HG03571 (cell line): ENCODE measurements around the gene GPR68.
"Not testable (repeated sequence)": the region's sequence is repeated elsewhere in the genome, so short reads cannot be mapped to it uniquely, and the experiment has no call there.

Experiments
- ATAC-seq: cut with Tn5 transposase; IDR thresholded peaks from one replicate; pipeline ENCODE4 v1.9.1; 2021; ENCODE audit not compliant: unreplicated experiment

Gene GPR68

DNA sequence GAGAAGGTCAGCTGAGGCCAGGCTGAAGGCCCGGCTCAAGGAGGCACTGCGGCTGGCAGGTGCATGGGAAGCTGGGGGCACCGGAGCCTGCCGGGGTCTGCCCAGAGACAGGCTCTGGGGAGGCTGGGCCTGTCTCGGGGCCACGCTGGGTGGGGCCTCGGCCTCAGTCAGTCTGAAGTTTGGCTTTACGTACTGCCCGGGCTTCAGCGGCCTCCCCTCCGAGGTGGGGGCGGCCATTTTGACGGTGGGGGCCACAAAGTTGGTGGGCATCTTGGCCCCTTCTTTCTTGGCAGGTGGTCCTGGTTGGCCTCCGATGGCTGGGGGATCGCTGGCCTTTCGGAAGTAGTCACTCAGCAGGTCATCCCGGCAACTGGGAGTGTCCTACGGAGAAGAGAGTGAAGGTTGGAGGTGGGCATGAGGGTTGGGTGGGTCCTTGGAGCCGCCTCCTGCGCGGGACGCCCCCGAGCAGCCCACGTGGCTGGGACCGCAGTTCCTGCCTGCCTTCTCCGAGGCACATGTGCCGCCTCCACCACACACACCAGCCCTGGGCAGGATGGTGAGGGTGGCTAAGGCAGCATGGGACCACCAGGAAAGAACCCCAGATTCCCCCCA, 28.9 kb upstream of the GPR68 start:
- no peak for ATAC-seq

DNA sequence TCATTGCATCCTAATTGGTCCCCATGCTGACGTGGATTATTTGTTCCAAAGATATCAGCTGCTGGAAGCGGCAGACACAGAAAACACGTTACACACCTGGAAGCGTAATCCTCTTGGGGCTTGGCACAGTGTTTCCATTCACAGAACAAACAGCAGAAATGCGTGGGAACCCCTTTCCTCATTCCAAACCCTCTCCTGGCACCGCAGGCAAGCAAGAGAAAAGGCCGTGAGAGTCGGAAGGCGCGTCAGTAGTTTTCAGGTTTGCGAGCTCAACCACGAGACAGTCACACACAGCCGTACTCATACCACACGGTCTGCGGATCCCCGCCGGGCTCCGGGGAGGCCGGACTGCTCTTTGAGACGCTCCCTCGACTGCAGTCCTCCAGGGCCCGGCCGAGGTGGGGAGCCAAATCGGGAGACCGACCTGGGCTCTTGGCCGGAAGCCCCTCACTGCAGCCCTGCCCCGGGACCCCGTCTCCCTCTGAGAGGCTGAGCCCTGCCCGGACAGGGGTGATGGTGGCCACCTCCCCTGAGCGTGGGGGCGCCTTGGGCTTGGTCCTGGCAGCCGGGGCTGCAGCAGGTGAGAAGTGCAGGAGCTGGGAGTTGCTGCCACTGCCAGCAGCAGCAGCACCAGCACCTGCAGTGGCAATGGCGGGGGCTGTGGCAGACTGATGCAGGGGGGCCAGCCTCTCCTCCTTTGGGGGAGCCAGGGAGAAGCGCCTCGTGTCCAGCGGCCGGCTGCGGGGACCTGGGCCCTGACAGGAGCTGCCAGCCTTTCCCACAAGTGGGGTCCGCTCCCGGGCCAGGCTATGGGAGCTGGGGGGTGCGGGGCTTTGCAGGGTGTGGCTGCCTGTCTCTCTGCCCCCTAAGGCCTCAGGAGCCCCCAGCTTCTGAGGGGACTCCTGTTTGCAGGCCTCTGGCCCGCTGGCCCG, 28.1 kb upstream of the GPR68 start:
- ATAC-seq: no peak

DNA sequence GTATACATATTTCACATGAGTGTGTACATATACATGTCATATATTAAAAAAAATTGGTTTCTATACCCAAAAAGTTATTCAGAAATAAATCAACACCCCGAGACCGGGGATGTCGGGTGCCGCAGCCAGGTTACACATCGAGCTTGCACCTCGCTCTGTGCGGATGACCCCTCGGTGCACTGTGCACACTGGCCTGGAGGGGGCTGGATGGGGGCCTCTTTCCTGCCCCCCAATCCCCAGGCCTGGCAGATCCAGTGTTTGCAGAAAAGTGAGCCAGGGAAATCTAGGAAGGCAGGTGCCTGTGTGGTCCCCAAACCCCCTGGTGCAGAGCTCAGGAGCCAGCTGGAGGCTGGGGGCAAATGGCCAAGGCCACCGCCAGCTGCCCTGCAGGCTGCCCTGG, 27.1 kb upstream of the GPR68 start:
- no peak for ATAC-seq

DNA sequence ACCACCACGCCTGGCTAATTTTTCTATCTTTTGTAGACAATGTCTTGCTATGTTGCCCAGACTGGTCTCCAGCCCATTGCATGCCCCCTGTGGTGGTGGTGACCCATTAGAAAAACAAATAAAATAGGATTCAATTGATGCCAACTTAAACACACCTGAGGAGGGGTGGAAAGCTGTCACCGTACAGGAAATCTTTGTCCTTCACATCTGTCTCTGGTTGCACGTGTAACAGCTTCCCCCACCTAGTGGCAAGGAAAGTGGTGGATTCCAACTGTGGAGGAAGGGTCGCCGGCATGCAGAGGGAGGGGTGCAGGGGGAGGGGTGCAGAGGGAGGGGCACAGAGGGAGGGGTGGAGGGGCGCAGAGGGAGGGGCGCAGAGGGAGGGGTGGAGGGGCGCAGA, 26.1 kb upstream of the GPR68 start:
- no peak for ATAC-seq

DNA sequence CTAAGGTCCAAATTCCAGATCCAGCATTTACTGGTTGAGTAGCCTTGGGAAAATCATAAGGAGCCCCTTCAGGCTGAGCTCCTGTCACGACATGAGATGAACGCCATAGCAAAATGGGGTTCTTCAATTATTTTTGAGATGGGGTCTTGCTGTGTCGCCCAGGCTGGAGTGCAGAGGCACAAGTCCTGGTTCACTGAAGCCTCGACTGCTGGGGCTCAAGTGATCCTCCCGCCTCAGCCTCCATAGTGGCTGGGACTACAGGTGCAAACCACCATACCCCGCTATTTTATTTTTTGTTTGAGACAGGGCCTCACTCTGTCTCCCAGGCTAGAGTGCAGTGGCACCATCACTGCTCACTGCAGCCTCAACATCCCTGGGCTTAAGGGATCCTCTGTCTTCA, 25.7 kb upstream of the GPR68 start:
- ATAC-seq: no peak

DNA sequence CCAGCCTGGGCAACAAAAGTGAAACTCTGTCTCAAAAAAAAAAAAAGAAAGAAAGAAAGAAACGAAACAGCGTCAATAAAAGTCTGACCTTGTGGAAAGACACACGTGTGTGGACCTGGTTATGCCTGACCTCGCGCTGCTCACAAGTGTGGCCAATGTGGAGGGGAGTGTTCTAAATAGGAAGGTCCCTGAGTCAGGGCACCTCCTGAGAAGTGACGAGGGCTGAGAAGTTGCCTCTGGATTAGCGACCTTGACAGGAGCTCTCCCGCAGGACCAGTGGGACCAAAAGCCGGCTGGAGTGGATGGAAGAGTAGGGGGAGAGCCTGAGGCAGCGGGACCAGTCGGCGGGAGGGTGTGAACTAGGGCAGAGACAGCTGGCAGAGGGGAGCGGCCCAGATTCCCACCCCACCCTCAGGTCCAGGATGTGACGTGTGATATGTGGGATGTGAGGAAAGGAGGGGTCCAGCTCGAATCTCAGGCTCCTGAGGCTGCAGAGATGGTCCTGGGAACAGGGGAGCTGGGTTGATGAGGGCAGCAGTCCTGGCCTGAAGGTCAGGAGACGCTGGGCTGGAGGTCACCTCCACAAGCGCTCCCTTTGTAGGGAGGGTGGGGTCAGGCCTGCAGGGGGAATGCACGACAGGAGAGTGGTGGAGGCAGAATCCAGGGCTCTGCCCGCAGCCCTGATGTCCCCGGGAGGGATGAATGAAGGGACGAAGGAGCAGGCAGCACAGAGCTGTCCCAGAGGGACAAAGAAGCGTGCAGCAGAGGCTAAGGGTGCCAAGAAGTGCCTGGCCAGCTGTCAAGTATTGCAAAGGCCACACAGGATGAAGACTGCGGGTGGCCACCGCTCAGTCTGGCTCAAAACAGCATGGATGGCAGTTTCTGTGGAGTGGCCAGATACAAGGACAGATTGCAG, 24.8 kb upstream of the GPR68 start:
- ATAC-seq: no peak

DNA sequence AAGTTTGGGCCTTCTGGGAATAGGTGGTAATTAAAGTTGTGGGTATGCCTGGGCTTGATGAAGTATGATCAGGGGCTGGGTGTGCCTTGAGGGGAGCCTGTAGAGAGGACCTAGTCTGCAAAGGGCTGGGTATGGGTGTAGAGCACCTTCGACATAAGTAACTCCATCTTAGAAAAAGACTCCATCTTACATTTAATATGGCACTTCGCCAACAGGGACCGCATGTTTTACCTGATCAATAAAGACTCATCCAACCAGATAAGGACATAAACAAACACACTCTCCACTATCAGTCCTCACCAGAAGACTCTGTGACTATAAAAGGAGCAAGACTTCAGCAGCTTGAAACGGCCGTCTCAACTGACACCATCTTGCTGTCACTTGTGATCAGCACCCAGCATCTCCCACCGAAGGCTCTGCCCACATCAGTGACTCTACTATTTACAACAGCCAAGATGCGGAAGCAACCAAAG, 23.5 kb upstream of the GPR68 start:
- no peak for ATAC-seq

DNA sequence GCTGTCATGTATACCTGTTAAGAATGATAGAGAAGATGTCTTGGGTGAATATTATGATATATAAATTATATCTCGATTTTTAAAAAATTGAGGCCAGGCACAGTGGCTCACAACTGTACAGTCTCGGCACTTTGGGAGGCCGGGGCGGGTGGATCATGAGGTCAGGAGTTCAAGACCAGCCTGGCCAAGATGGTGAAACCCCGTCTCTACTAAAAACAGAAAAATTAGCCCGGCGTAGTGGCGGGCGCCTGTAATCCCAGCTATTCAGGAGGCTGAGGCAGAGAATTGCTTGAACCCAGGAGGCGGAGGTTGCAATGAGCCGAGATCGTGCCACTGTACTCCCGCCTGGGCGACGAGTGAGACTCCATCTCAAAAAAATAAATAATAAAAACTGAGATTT, 21.8 kb upstream of the GPR68 start:
- ATAC-seq: not testable (repeated sequence)

DNA sequence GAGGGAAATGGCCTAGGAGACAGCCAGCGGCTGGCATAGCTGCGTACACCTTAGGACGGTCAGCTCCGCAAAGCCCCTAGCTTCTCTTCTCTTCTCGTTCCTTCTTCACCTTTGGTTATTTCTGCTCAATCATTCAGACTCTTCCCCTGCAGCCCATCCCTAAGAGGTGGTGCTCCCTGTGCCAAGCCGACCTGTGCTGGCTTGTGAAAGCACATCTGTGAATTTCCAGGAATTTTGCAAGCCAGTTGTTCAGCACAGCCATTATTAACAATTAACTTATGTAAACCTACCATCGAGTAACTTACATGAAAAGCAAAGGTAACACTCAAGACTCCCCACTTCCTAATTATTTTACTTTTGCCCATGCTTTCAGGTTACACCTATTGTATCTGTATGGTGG, 20.9 kb upstream of the GPR68 start:
- no peak for ATAC-seq

DNA sequence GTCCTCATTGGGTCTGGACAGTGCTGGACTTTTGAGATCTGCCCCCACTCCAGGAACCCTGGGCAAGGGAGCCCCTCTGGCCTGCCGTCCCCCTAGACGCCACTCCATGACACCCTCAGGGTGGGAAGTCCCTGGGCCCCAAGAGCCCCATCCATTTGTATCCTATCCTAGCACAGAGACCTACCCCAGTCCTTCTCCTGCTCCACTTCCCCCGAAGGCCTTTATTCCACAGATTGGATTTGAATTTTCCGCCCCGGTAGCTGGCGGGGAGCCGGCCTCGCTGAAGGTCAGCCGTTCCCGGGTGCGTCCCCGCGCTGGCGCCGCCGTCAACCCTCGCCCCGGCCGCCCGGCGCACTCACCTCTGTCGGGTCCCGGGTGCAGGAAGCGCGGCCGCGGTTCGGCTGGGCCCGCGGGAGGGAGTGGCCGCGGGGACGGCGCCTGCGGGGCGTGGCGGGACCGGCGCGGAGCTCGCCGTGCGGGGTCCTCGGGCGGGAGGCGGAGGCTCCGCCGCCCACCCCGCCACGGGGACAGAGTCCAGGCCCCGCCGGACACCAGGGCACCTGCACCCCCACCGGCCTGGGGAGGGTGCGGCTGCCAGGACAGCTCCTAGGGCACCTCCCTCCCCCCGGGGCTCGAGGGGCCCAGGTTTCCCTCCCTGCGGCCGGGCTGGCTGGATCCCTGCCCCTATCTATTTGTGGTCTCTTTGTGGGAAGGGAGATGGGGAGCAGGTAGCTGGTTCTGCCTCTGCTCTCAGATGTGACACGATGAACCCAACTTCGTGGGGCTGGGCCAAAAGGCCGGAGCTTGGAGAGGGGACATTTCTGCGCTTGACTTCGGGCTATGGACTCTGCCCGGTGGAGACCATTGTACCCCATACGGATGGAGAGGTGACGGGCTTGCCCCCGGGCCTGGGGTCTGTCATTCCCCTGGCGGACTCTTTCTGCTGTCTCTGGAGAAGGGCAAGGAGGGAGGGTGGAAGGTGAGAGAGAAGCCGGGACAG, 19.9 kb upstream of the GPR68 start:
- ATAC-seq: no peak

DNA sequence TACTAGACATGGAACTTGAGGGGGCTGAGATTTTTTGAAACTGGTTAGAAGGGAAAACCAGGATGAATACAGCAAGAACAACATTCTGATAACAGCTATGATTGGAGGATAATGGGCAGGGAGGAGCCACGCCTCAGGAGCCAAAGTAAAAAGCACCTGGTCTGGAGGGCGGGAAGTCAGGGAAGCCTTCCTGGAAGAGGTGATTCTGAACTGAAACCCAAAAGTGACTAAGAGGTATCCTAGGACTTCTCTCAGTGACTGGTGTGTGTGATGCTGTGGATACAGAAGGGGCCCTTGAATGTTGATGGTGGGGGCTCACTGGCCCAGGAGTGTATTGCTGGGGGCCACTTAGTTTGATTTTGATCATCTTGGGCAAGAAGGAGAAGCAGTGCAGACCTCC, 18.8 kb upstream of the GPR68 start:
- ATAC-seq: no peak

DNA sequence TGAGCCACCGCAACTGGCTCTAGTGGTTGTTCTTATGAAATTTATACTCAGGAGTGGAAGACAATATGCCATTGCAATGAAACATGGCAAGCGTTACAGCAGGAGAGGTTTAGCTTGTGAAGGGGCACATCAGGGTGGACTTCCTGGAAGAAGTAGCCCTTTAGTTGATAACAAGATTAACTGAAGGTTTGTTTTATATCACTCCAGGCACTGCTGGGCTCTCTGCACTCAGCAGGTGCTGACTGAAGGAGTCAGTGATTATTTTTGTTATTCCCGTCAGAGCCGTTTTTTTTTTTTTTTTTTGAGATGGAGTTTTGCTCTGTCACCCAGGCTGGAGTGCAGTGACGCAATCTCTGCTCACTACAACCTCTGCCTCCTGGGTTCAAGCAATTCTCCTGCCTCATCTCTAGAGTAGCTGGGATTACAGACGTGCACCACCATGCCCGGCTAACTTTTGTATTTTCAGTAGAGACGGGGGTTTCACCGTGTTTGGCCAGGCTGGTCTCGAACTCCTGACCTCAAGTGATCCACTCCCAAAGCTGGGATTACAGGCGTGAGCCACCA, 17.6 kb upstream of the GPR68 start:
- no peak for ATAC-seq

DNA sequence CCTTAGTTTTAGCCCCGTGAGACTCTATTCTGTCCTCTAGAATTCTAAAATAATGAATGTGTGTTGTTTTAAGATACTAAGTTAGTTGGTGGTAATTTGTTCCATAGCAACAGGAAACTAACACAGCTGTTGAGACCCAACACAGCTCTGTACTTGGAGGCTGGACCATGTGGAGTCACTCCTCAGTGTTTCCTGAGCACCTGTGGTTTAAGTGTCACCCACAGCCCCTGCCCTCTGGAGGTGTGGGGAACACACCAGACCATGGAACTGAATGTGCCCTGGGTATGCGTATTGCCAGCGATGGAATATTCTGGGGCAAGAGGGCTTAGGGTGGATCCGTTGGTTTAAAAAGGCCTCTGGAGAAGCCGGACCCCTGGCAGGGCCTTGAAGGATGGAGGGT, 16.6 kb upstream of the GPR68 start:
- ATAC-seq: no peak

DNA sequence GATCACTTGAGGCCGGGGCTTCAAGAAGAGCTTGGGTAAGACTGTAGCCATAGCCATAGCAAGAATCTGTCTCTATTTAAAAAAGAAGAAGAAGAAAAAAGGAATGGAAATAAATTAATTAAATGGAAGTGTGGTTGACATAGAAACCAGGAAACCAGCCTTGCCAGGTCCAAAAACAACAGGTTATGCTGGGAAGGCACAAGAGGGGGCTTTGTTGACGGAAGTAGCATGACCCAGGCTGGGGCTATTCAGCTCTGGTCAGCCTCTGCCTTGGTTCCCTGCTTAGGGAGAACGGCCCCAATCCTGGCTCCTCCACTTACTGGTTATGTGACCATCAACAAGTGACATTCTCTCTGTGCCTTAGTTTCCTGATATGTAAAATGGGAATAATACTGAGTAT, 14.4 kb upstream of the GPR68 start:
- no peak for ATAC-seq

DNA sequence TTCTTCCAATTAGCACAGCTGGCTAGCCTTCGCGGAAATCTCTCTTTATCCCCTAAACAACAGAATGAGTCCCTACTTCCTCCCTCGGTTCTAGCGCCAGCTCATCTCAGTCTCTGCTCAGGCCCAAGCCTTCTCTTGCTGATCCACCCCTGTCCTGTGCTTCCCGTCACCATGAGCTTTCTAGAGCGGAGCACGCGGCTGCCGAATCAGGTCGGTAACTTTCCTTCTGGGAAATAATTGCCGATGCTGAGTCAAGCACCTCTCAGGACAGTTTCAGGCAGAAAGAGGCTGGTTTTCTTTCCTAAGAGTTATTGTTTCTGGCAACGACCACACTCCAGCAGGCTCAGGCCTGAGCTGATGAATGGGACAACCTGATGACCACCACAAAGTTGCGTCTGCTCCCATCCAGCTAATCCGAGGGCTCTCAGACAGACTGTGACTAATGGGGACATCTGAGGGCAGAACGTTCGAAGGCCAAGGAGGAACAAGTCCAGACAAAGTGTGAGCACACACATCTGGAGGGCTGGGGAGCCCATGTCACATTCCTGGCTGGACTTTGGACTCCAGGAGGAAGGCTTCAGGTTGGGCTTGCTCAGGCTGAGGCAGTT, 13.6 kb upstream of the GPR68 start:
- ATAC-seq: no peak

DNA sequence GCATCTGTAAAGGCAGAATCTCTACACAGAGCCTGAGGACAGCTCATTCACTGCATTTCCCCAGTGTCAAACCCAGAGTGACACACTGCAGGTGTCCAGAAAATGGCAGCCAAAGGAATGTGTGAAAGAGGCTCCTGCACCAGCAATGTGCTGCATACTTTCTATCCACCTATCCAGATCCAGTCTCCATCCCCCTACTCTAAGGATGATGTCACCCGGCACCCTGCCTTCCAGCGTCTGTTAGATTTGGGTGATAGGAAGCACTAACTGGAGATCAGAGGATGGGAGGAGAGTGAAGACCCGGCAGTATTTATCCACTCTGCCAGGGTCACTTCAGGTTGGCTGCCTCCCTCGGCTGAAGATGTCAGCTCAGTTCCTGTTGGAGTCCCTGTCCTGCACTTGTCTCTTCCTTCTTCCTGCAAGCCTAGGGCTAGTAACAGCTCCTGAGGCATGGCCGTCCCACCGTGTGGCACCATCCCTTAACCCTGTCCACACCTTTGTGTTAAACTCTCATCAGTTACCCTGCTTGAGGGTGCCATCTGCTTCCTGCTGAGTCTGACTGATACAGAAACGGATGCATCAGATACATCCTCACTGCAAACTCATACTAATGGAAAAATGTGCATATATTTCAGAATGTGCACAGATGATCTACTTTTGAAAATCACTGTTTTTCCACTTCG, 13.0 kb upstream of the GPR68 start:
- no peak for ATAC-seq

DNA sequence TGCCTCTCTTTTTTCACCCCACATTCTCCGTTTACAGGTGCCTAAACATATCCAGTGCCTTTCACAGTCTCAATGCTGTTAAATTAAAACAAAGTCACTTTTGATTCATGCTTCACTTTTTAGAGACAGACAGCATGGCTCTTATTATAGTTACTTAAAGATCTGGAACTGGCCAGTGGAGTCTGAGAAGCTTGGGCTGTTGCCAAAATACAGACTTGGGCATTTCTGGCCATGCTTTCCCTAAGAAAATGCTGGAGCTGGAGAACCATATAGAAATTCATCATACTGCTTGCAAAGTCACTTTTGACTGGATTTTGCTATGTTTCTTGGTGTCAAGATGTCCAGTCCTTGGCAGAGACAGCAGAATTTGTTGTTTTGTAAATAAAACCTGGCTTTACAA, 12.2 kb upstream of the GPR68 start:
- ATAC-seq: no peak

DNA sequence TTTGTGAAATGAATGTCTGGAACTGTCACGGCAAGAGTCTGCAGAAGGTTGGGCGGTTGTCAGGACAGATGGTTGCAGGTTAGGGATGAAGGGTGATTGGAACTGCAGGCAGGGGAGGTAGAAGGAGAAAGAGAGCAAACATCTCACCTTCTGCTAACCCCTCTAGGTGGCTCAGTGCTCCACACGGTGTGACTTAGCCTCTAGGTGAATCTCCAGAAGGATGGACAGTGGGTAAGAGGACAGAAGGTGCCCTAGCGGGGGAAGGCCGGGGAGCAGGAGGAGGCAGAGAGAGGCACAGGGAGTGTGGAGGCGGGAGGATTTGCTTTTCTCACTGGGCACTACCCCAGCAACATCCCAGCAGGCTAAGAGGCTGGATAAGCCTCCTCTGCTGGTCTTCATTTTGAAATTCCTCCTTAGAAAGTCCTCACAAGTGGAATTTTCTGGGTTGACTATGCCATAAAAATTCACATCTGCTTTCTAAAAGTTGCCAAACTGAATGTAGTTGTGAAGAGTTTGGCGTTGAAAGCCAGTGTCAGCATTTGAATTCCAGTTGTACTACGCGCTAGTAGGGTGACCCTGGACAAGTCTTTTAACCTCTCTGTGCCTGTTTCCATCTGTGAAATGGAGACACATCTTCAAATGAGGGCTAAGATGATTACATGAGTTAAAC, 10.7 kb upstream of the GPR68 start:
- ATAC-seq: no peak
